ENCODE data around the gene RESP18.

Gene RESP18

GRCh38 chr2:219356834-219357233 lies 24.3 kb upstream of the RESP18 start:
- Histone ChIP-seq H3K4me3 (ENCODE audit: low read length) (no peak overlapping the region), H3K27ac (ENCODE audit: low read length) (no peak overlapping the region), H3K4me2 (ENCODE audit: low read depth, low read length) (no peak overlapping the region), H3K79me2 (ENCODE audit: low read length) (no peaks in the 10 kb centered on the region), H3K9me3 (replicated peaks; ENCODE audit: insufficient read depth, low read length) (no peaks in the 10 kb centered on the region), H3K36me3 (replicated peaks; ENCODE audit: insufficient read depth, low read length) (no peaks in the 10 kb centered on the region), H3K27me3 (replicated peaks; ENCODE audit: insufficient read depth, low read length) (peaks cover 10% of the 10 kb centered on the region; the same call in 1 of the 2 replicates), H4K20me1 (ENCODE audit: insufficient read depth, low read length) (no peaks in the 10 kb centered on the region), H3K9me2 (replicated peaks; ENCODE audit: insufficient read depth, low read length) (no peaks in the 10 kb centered on the region), H3F3A (ENCODE audit: insufficient read depth, low read length) (no peaks in the 10 kb centered on the region), H3K4me1 (ENCODE audit: low read length) (no peaks in the 10 kb centered on the region), H3K9ac (ENCODE audit: low read length) (no peak overlapping the region), H2AFZ (ENCODE audit: low read length) (no peak overlapping the region)
- no peak for DNase-seq
- TF ChIP-seq EZH2 (optimal IDR thresholded peaks at IDR 0.05; ENCODE audit: low read depth, low read length) = no peak
- no peak for TF ChIP-seq EZH2phosphoT487 (IDR thresholded peaks at IDR 0.05; ENCODE audit: low read length)
- no peak for TF ChIP-seq CTCF (IDR thresholded peaks at IDR 0.05; ENCODE audit: low read length)

DNA sequence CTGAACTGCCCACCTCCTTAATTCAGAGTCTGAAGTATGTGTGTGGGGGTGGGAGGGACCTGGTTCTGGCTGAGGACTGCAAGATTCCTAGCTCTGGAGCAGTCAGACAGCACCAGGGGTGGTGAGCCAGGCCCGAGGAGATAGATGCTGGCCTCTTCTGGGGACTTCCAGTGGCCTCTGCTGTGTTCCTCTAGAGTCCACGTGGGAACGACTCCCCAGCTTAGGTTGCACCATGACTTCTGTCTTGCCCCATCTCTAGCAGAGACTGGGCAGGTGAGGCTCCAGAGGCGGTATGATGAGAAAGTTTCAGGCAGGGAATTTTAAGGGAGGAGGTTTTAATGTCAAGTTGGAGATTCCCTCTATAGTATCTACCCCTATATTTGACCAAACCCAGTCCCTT lies 22.0 kb upstream of the RESP18 start:
- no peaks in the 10 kb centered on the region for H3K9me2 ChIP-seq (replicated peaks; ENCODE audit: insufficient read depth, low read length)
- no peak overlapping the region for H3K4me2 ChIP-seq (ENCODE audit: low read depth, low read length)
- no peak overlapping the region for H2AFZ ChIP-seq (ENCODE audit: low read length)
- no peaks in the 10 kb centered on the region for H3K4me1 ChIP-seq (ENCODE audit: low read length)
- no peak overlapping the region for H3K9ac ChIP-seq (ENCODE audit: low read length)
- no peak for DNase-seq
- H3K27me3 ChIP-seq (replicated peaks; ENCODE audit: insufficient read depth, low read length) = peaks cover 16% of the 10 kb centered on the region
- no peak overlapping the region for H3K4me3 ChIP-seq (ENCODE audit: low read length)
- no peak overlapping the region for H3K27ac ChIP-seq (ENCODE audit: low read length)
- H4K20me1 ChIP-seq (ENCODE audit: insufficient read depth, low read length) = no peaks in the 10 kb centered on the region
- TF ChIP-seq CTCF (IDR thresholded peaks at IDR 0.05; ENCODE audit: low read length) (no peak), EZH2phosphoT487 (IDR thresholded peaks at IDR 0.05; ENCODE audit: low read length) (no peak), EZH2 (optimal IDR thresholded peaks at IDR 0.05; ENCODE audit: low read depth, low read length) (no peak)
- no peaks in the 10 kb centered on the region for H3K9me3 ChIP-seq (replicated peaks; ENCODE audit: insufficient read depth, low read length)
- no peaks in the 10 kb centered on the region for H3K36me3 ChIP-seq (replicated peaks; ENCODE audit: insufficient read depth, low read length)
- no peaks in the 10 kb centered on the region for H3K79me2 ChIP-seq (ENCODE audit: low read length)
- H3F3A ChIP-seq (ENCODE audit: insufficient read depth, low read length) = no peaks in the 10 kb centered on the region

GRCh38 chr2:219353129-219353528 lies 20.6 kb upstream of the RESP18 start:
- no peak for DNase-seq
- Histone ChIP-seq H3F3A (ENCODE audit: insufficient read depth, low read length) (no peaks in the 10 kb centered on the region), H3K4me3 (ENCODE audit: low read length) (no peak overlapping the region), H3K27me3 (replicated peaks; ENCODE audit: insufficient read depth, low read length) (peaks cover 8% of the 10 kb centered on the region), H3K9ac (ENCODE audit: low read length) (no peak overlapping the region), H3K79me2 (ENCODE audit: low read length) (no peaks in the 10 kb centered on the region), H3K4me2 (ENCODE audit: low read depth, low read length) (no peak overlapping the region), H3K4me1 (ENCODE audit: low read length) (no peaks in the 10 kb centered on the region), H3K27ac (ENCODE audit: low read length) (no peak overlapping the region), H2AFZ (ENCODE audit: low read length) (no peak overlapping the region), H4K20me1 (ENCODE audit: insufficient read depth, low read length) (no peaks in the 10 kb centered on the region), H3K9me2 (replicated peaks; ENCODE audit: insufficient read depth, low read length) (no peaks in the 10 kb centered on the region), H3K36me3 (replicated peaks; ENCODE audit: insufficient read depth, low read length) (no peaks in the 10 kb centered on the region), H3K9me3 (replicated peaks; ENCODE audit: insufficient read depth, low read length) (no peaks in the 10 kb centered on the region)
- TF ChIP-seq EZH2 (optimal IDR thresholded peaks at IDR 0.05; ENCODE audit: low read depth, low read length) (no peak), CTCF (IDR thresholded peaks at IDR 0.05; ENCODE audit: low read length) (no peak), EZH2phosphoT487 (IDR thresholded peaks at IDR 0.05; ENCODE audit: low read length) (no peak)

Measured in MM.1S (cell line).